DND-41 (cell line): ENCODE measurements around the gene TSHZ3.

Experiments
- ATAC-seq: fragments of 200-7000 bp; cut with Tn5 transposase; 3 replicates; pipeline ENCODE4 v1.9.1; 2021; ENCODE audit warnings: low read depth; ENCODE audit not compliant: insufficient read depth
- DNase-seq: peaks from one replicate; pipeline ENCODE4 v3.0.0-alpha.2; 2020
- H2AFZ ChIP-seq: 2 replicates; pipeline ENCODE4 v1.6.0; 2012; ENCODE audit warnings: low read depth, low read length
- H3K27ac ChIP-seq: 2 replicates; pipeline ENCODE4 v1.5.1; 2012; ENCODE audit warnings: low read length, inconsistent platforms
- H3K27me3 ChIP-seq: fragments of 200-600 bp; sonication (generic); 2 replicates; pipeline ENCODE4 v1.6.0; 2012; ENCODE audit warnings: low read length, mild to moderate bottlenecking, inconsistent platforms; ENCODE audit not compliant: insufficient read depth, poor library complexity
- H3K36me3 ChIP-seq: 2 replicates; pipeline ENCODE4 v1.5.1; 2012; ENCODE audit warnings: low read length, inconsistent platforms; ENCODE audit not compliant: insufficient read depth
- H3K4me1 ChIP-seq: 2 replicates; pipeline ENCODE4 v1.5.1; 2012; ENCODE audit warnings: mild to moderate bottlenecking, low read length; ENCODE audit not compliant: insufficient read depth
- H3K4me2 ChIP-seq: 2 replicates; pipeline ENCODE4 v1.6.0; 2012; ENCODE audit warnings: mild to moderate bottlenecking, moderate library complexity, low read length, inconsistent platforms; ENCODE audit not compliant: insufficient read depth
- H3K4me3 ChIP-seq, 2 experiments: fragments of 200-600 bp in 1 of 2; shearing (Covaris generic) in 1 of 2; 2 replicates each; pipeline ENCODE4 v1.5.1; 2012 to 2016; ENCODE audit warnings: inconsistent platforms in 2 of 2, low read length in 2 of 2, mild to moderate bottlenecking in 2 of 2, low read depth in 1 of 2, moderate library complexity in 1 of 2
- H3K79me2 ChIP-seq: 2 replicates; pipeline ENCODE4 v1.6.0; 2012; ENCODE audit warnings: low read length, inconsistent platforms; ENCODE audit not compliant: insufficient read depth
- H3K9ac ChIP-seq: 2 replicates; pipeline ENCODE4 v1.6.0; 2012; ENCODE audit warnings: low read depth, mild to moderate bottlenecking, inconsistent platforms, low read length, moderate library complexity
- H3K9me3 ChIP-seq: 2 replicates; pipeline ENCODE4 v1.5.1; 2012; ENCODE audit warnings: low read length, moderate library complexity, mild to moderate bottlenecking, inconsistent platforms; ENCODE audit not compliant: insufficient read depth, severe bottlenecking
- H4K20me1 ChIP-seq: 2 replicates; pipeline ENCODE4 v1.6.0; 2012; ENCODE audit warnings: low read length; ENCODE audit not compliant: insufficient read depth
- EZH2 ChIP-seq: IDR thresholded peaks from 3 replicates; pipeline ENCODE4 v1.6.1; 2012; ENCODE audit warnings: borderline replicate concordance, low read depth, mild to moderate bottlenecking, moderate library complexity, low read length, inconsistent platforms; ENCODE audit not compliant: severe bottlenecking
- TF ChIP-seq, protein P1 (sequence below): IDR thresholded peaks from 2 replicates; pipeline ENCODE4 v1.5.1; 2012; ENCODE audit warnings: borderline replicate concordance, low read length, moderate library complexity, mild to moderate bottlenecking; ENCODE audit not compliant: poor library complexity, severe bottlenecking; ENCODE audit errors: extremely low read depth

The TSHZ3 gene

DNA sequence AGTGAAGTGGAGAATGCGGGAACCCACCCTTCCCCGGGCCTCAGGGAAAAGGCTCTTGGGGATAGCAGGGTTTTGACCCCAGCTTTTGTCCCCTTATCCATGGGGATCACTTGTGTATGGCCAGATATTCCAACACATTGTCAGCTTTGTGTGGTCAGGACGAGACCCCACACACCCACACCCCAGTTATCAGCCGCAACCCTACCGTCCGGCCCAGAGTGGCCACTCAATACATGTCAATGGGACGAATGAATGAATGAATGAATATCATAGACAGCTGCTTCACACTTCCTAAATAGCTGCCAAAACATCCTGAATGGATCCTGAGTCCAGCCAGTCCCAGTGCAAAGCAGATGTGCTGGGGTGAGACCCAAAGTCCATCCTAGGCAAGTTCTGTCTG lies 64.6 kb downstream of the TSHZ3 start:
- ATAC-seq (no peak), DNase-seq (no peak)
- peaks cover 16% of the 10 kb centered on the region for H3K4me1 ChIP-seq
- no peak overlapping the region for H3K4me2 ChIP-seq
- no peaks in the 10 kb centered on the region for H3K9me3 ChIP-seq
- no peak overlapping the region for H2AFZ ChIP-seq
- no peak for TF ChIP-seq EZH2
- TF ChIP-seq, protein P1, sequence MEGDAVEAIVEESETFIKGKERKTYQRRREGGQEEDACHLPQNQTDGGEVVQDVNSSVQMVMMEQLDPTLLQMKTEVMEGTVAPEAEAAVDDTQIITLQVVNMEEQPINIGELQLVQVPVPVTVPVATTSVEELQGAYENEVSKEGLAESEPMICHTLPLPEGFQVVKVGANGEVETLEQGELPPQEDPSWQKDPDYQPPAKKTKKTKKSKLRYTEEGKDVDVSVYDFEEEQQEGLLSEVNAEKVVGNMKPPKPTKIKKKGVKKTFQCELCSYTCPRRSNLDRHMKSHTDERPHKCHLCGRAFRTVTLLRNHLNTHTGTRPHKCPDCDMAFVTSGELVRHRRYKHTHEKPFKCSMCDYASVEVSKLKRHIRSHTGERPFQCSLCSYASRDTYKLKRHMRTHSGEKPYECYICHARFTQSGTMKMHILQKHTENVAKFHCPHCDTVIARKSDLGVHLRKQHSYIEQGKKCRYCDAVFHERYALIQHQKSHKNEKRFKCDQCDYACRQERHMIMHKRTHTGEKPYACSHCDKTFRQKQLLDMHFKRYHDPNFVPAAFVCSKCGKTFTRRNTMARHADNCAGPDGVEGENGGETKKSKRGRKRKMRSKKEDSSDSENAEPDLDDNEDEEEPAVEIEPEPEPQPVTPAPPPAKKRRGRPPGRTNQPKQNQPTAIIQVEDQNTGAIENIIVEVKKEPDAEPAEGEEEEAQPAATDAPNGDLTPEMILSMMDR: no peak
- H3K4me3 ChIP-seq: no peak overlapping the region
- no peak overlapping the region for H3K9ac ChIP-seq
- H3K27me3 ChIP-seq: no peaks in the 10 kb centered on the region
- no peaks in the 10 kb centered on the region for H3K36me3 ChIP-seq
- H3K27ac ChIP-seq: no peak overlapping the region
- peaks cover 6% of the 10 kb centered on the region; the same call in 1 of the 2 replicates for H4K20me1 ChIP-seq
- 0 out of 2 replicates have a peak, but pooled peaks cover 5% of the 10 kb centered on the region for H3K79me2 ChIP-seq

DNA sequence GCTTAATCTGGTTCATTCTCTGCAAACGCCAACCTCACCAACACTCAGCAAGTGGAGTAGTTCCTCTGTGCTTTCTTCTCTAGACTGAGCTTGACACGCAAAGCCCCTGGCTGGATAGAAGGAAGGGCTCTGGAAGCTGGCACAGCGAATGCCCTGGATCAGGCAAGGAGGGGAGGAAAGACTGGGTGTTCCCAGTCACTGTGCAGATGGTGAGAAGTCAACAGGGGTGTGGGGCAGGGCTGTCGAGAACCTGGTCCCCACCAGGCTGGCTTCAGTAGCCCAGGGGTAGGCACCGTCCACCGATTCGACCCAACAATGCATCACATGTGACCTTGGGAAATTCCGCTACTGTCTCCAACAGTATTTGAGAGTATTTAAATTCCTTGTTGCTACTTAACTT lies 65.5 kb downstream of the TSHZ3 start:
- TF ChIP-seq EZH2: no peak
- TF ChIP-seq, protein P1: no peak
- peaks cover 8% of the 10 kb centered on the region for H3K36me3 ChIP-seq
- H3K27me3 ChIP-seq: no peaks in the 10 kb centered on the region
- no peaks in the 10 kb centered on the region for H3K9me3 ChIP-seq
- H3K4me2 ChIP-seq: no peak overlapping the region
- peaks cover 3% of the 10 kb centered on the region; the same call in 1 of the 2 replicates for H4K20me1 ChIP-seq
- H3K9ac ChIP-seq: no peak overlapping the region
- H3K4me1 ChIP-seq: peaks cover 16% of the 10 kb centered on the region
- H3K4me3 ChIP-seq: no peak overlapping the region
- no peak for DNase-seq
- 0 out of 2 replicates have a peak, but pooled peaks cover 5% of the 10 kb centered on the region for H3K79me2 ChIP-seq
- no peak overlapping the region for H2AFZ ChIP-seq
- ATAC-seq: no peak
- H3K27ac ChIP-seq: no peak overlapping the region

DNA sequence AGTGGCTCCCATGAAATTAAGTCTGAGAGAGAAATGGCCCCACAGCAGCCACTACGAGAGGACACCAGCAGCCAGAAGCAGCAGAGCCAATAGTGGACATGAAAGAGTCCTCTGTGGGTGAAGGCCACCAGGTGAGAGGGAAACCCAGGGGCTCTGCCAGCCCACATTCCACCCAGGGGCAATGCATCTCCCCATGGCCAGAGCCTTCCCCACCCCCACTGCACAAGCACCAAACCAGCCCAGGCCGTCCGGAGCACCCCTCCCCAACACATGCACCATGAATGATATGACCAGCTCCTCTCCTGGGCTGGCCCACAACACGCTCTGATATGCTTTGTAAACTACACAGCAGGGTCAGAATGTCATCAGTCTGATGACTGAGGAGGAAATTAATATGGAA lies 66.9 kb downstream of the TSHZ3 start:
- TF ChIP-seq, protein P1: no peak
- TF ChIP-seq EZH2: no peak
- no peaks in the 10 kb centered on the region for H3K27me3 ChIP-seq
- peaks cover 3% of the 10 kb centered on the region; the same call in 1 of the 2 replicates for H4K20me1 ChIP-seq
- no peak overlapping the region for H3K9ac ChIP-seq
- H3K36me3 ChIP-seq: peaks cover 17% of the 10 kb centered on the region
- H3K4me2 ChIP-seq: no peak overlapping the region
- ATAC-seq (no peak), DNase-seq (no peak)
- H3K4me1 ChIP-seq: peaks cover 16% of the 10 kb centered on the region
- H3K9me3 ChIP-seq: no peaks in the 10 kb centered on the region
- no peak overlapping the region for H2AFZ ChIP-seq
- H3K4me3 ChIP-seq: no peak overlapping the region
- 0 out of 2 replicates have a peak, but pooled peaks cover 5% of the 10 kb centered on the region for H3K79me2 ChIP-seq
- no peak overlapping the region for H3K27ac ChIP-seq
